HCT116 (cell line): ENCODE results near the gene EPHA6. TPM values are rescaled to one million over a fixed set of nuclear protein-coding genes. Genes with fewer than 3 reads are reported as not detected.

Experiments used
- ATAC-seq: fragments of 200-7000 bp; cut with Tn5 transposase; 2 replicates; pipeline ENCODE4 v1.9.1; 2020; ENCODE audit warnings: mild to moderate bottlenecking, moderate library complexity
- BruUV-seq: library from RNA; stranded (reverse); fragments of 400-500 nt; replicated peaks from 2 replicates; lab custom pipeline; 2021; lab: Mats Ljungman, UMichigan
- CTCF ChIA-PET: fragments of 300-600 bp; sonication (Branson Sonifier 250); formaldehyde crosslinking; loops from one replicate; lab custom pipeline; 2021; ENCODE audit warnings: antibody characterized with exemption; lab: Charles Lee
- POLR2A ChIA-PET: fragments of 300-600, 350-600 bp; sonication (Branson Sonifier 250); formaldehyde crosslinking; loops from one replicate; lab custom pipeline; 2021; ENCODE audit warnings: antibody characterized with exemption; lab: Charles Lee
- RAD21 ChIA-PET, 2 experiments: fragments of 300-600 bp; sonication (Branson Sonifier 250); formaldehyde crosslinking; loops; one replicate each; lab custom pipeline; 2023; ENCODE audit warnings: low total read pairs in 2 of 2; ENCODE audit not compliant: uncharacterized antibody in 2 of 2, unreplicated experiment in 2 of 2, low non-redundant PET in 1 of 2; lab: Charles Lee
- DNase-seq: peaks from one replicate; pipeline ENCODE4 v3.0.0-alpha.2; 2010; ENCODE audit warnings: low read depth, low spot score
- H2AFZ ChIP-seq: fragments of 200-600 bp; shearing (Covaris generic), sonication (generic); 2 replicates; pipeline ENCODE4 v1.6.1; 2017; ENCODE audit warnings: low read depth, mixed run types, mixed read lengths, antibody characterized with exemption, low read length; ENCODE audit not compliant: poor library complexity, severe bottlenecking
- H3K27ac ChIP-seq: 2 replicates; pipeline ENCODE4 v1.5.1; 2012; ENCODE audit warnings: low read depth, low read length
- H3K27me3 ChIP-seq: fragments of 200-600 bp; sonication (generic); 2 replicates; pipeline ENCODE4 v1.6.1; 2016; ENCODE audit warnings: mixed run types, low read length, mixed read lengths; ENCODE audit not compliant: insufficient read depth
- H3K36me3 ChIP-seq, 2 experiments: fragments of 200-500 bp in 1 of 2; fragments of 200-600 bp in 1 of 2; sonication (Bioruptor generic) in 1 of 2; sonication (generic) in 1 of 2; 2 replicates each; pipeline versions ENCODE4 v1.5.1 to v1.6.1; 2014 to 2016; ENCODE audit warnings: low read length in 2 of 2, inconsistent platforms in 1 of 2, mixed read lengths in 1 of 2, mixed run types in 1 of 2; ENCODE audit not compliant: insufficient read depth in 2 of 2, control insufficient read depth in 1 of 2
- H3K4me1 ChIP-seq, 2 experiments: fragments of 200-600 bp in 1 of 2; sonication (generic) in 1 of 2; 2 replicates each; pipeline versions ENCODE4 v1.5.1 to v1.6.1; 2012 to 2017; ENCODE audit warnings: low read length in 2 of 2, inconsistent platforms in 1 of 2, mild to moderate bottlenecking in 1 of 2, mixed read lengths in 1 of 2, mixed run types in 1 of 2, moderate library complexity in 1 of 2; ENCODE audit not compliant: insufficient read depth in 2 of 2, control insufficient read depth in 1 of 2
- H3K4me2 ChIP-seq: fragments of 200-600 bp; sonication (generic); 2 replicates; pipeline ENCODE4 v1.6.1; 2017; ENCODE audit warnings: mixed run types, low read length, mixed read lengths
- H3K4me3 ChIP-seq, 2 experiments: fragments of 200-600 bp in 1 of 2; sonication (generic) in 1 of 2; replicated peaks in 1 of 2; 2 replicates each; pipeline ENCODE4 v1.5.1; 2011 to 2016; ENCODE audit warnings: low read length in 2 of 2, control low read depth in 1 of 2, low read depth in 1 of 2, mild to moderate bottlenecking in 1 of 2, mixed read lengths in 1 of 2, mixed run types in 1 of 2
- H3K79me2 ChIP-seq: fragments of 200-600 bp; sonication (generic); 2 replicates; pipeline ENCODE4 v1.6.1; 2017; ENCODE audit warnings: mild to moderate bottlenecking, mixed run types, low read length, moderate library complexity, mixed read lengths; ENCODE audit not compliant: insufficient read depth
- H3K9ac ChIP-seq: fragments of 200-600 bp; sonication (generic); 2 replicates; pipeline ENCODE4 v1.6.1; 2016; ENCODE audit warnings: low read length, mixed read lengths
- H3K9me2 ChIP-seq: fragments of 200-600 bp; sonication (generic), shearing (Covaris generic); 2 replicates; pipeline ENCODE4 v1.6.1; 2017; ENCODE audit warnings: mixed run types, mild to moderate bottlenecking, moderate library complexity; ENCODE audit not compliant: insufficient read depth
- H3K9me3 ChIP-seq, 2 experiments: fragments of 200-500 bp in 1 of 2; fragments of 200-600 bp in 1 of 2; sonication (Bioruptor generic) in 1 of 2; sonication (generic) in 1 of 2; 2 replicates each; pipeline ENCODE4 v1.6.1; 2014 to 2017; ENCODE audit warnings: low read length in 2 of 2, mixed read lengths in 2 of 2, inconsistent platforms in 1 of 2, low read depth in 1 of 2, mild to moderate bottlenecking in 1 of 2, mixed run types in 1 of 2, moderate library complexity in 1 of 2; ENCODE audit not compliant: control insufficient read depth in 1 of 2, insufficient read depth in 1 of 2
- H4K20me1 ChIP-seq: fragments of 200-600 bp; sonication (generic), shearing (Covaris generic); 2 replicates; pipeline ENCODE4 v1.6.1; 2017; ENCODE audit warnings: mixed run types, mild to moderate bottlenecking, moderate library complexity; ENCODE audit not compliant: insufficient read depth
- ATF3 ChIP-seq: IDR thresholded peaks from 2 replicates; pipeline ENCODE4 v1.6.1; 2012
- CEBPB ChIP-seq: IDR thresholded peaks from 2 replicates; pipeline ENCODE4 v1.6.1; 2012; ENCODE audit warnings: low read depth
- EGR1 ChIP-seq: IDR thresholded peaks from 2 replicates; pipeline ENCODE4 v1.6.1; 2012; ENCODE audit warnings: low read depth
- ELF1 ChIP-seq: IDR thresholded peaks from 2 replicates; pipeline ENCODE4 v1.6.1; 2012; ENCODE audit warnings: low read depth, borderline replicate concordance
- FOSL1 ChIP-seq: IDR thresholded peaks from 2 replicates; pipeline ENCODE4 v1.6.1; 2012; ENCODE audit warnings: low read depth
- REST ChIP-seq: IDR thresholded peaks from 2 replicates; pipeline ENCODE4 v1.6.1; 2012; ENCODE audit warnings: low read depth
- SIN3A ChIP-seq: IDR thresholded peaks from 2 replicates; pipeline ENCODE4 v1.6.1; 2012; ENCODE audit warnings: low read depth
- ZFX ChIP-seq: fragments of 450-650 bp; IDR thresholded peaks from 2 replicates; pipeline ENCODE4 v1.6.1; 2017
- intact Hi-C: fragments of 100-400 bp; cut with micrococcal nuclease; formaldehyde crosslinking; loops from 2 replicates; pipeline ENCODE4 v1.10.0; 2022
- total RNA-seq: library from RNA; stranded (reverse); gene quantifications from one replicate; pipeline ENCODE4 v1.2.1, GENCODE V29; 2021; ENCODE audit not compliant: unreplicated experiment

EPHA6 gene
- total RNA-seq, 1 experiment from 2014 or later, result not detected

- ATAC-seq (no peak), DNase-seq (no peak)
- no peaks in the 10 kb centered on the region for H3K27me3 ChIP-seq
- intact Hi-C loops, result no loop called here
- H3K79me2 ChIP-seq, result no peaks in the 10 kb centered on the region
- H3K36me3 ChIP-seq, result no peaks in the 10 kb centered on the region
- ChIA-PET RAD21 (no interaction called here), POLR2A (no interaction called here), CTCF (no interaction called here)
- H2AFZ ChIP-seq, result no peak overlapping the region
- H4K20me1 ChIP-seq, result no peaks in the 10 kb centered on the region
- TF ChIP-seq EGR1 (no peak), ZFX (no peak), ELF1 (no peak), SIN3A (no peak), CEBPB (no peak), REST (no peak), FOSL1 (no peak), ATF3 (no peak)
- H3K4me2 ChIP-seq, result no peak overlapping the region
- H3K4me1 ChIP-seq, result no peaks in the 10 kb centered on the region
- H3K9ac ChIP-seq, result no peak overlapping the region
- no peak overlapping the region for H3K4me3 ChIP-seq
- BruUV-seq, result no TSS peak
- H3K9me3 ChIP-seq, result peaks cover 4 to 19% of the 10 kb centered on the region in 2 experiments; a peak in 2 of 4 replicates
- H3K27ac ChIP-seq, result no peak overlapping the region
- H3K9me2 ChIP-seq, result no peaks in the 10 kb centered on the region
Observed at GRCh38 chr3:97089621-97090020, 275.2 kb downstream of the EPHA6 start.
